Urinary bladder (tissue), 4 donors: Measurements from ENCODE around the gene NDUFA8. TPM values are rescaled to one million over a fixed set of nuclear protein-coding genes. Genes with fewer than 3 reads are reported as not detected.
A peak's percentile ranks its signal among the peaks of the same experiment; 100 is the strongest.

Source experiments
- DNase-seq: peaks from one replicate; pipeline ENCODE4 v3.0.0-alpha.2; 2015; ENCODE audit errors: extremely low spot score
- H3K27ac ChIP-seq: one replicate; pipeline ENCODE4 v1.5.1; 2013; ENCODE audit warnings: low read depth, mild to moderate bottlenecking, moderate library complexity
- H3K36me3 ChIP-seq: one replicate; pipeline ENCODE4 v1.6.1; 2013; ENCODE audit warnings: mild to moderate bottlenecking, moderate library complexity; ENCODE audit not compliant: insufficient read depth
- H3K4me1 ChIP-seq: one replicate; pipeline ENCODE4 v1.6.1; 2013; ENCODE audit warnings: mild to moderate bottlenecking, moderate library complexity; ENCODE audit not compliant: insufficient read depth
- H3K4me3 ChIP-seq: one replicate; pipeline ENCODE4 v1.5.1; 2013; ENCODE audit warnings: low read depth, low read length
- WGBS: extraction: QIAGEN DNeasy Blood & Tissue Kit; methylation state at CpG from one replicate; pipeline ENCODE4 v1.1.7; 2013; 5-methylcytosine and 5-hydroxymethylcytosine counted together
- polyA plus RNA-seq: library from polyadenylated mRNA; stranded (reverse); fragments of 200-250 nt; gene quantifications from one replicate; pipeline ENCODE4 v1.2.3, GENCODE V29; 2013
- total RNA-seq: library from RNA; depleted of rRNA; stranded (reverse); fragments of >200 nt; gene quantifications from one replicate; pipeline ENCODE4 v1.2.3, GENCODE V29; 2014
- donor health status: healthy with polysubstance abuse.
- donor health status: healthy.

Gene NDUFA8
- total RNA-seq (24.7 TPM), polyA plus RNA-seq (107 TPM)

DNA sequence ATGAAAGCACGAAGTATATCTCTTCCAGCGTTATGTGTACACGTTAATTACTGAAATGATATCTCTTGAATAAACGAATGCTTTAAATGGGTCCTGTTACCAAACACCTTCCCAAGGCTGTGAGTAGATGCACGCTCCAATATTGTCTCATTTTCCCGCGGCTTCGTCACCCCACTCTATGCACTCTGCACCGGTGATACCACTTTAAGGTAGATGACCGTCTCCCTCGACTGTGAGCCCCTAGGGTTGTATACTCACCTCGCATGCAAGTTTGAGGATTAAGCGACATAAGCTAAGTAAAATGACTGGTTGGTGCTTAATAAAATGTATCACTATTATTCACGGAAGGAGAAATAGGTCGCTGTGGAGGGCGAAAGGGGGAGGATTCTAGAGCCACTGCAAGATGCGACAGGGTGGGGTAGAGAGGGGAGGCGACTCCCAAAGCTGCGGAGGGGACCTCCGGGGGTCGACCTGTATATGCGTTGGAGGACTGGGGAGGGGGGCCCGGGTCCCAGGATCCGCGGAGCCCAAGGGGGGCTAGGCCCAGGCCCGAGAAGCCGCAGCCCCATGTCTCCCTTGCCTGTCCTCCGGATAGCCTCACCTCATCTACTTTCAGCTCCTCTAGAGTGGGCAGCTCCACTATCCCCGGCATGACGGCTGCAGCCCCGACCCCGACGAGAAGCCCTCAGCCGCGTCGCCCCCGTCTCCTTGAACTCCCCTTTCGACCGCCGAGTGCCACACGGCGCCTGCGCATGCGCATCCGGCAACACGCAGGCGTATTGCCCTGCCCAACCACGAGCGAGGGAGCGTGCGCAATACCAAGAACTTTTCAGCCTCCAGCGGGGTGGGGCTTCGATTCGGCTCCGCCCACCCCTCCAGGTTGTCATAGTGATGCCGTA lies at the start of gene NDUFA8, which contains the start of gene MORN5:
Gene NDUFA8 (minus strand): TSS at position 754 of the 899 bp plus-strand sequence. CDS start 102 bp downstream, at position 652.
Gene MORN5 (plus strand): TSS at position 883 of the 899 bp plus-strand sequence. CDS start 65 bp downstream, outside the sequence.
- no peak within 1 kb of the TSS for H3K27ac ChIP-seq
- no peaks in the 10 kb centered on the region for H3K36me3 ChIP-seq
- peak; percentile 92 for DNase-seq
- H3K4me3 ChIP-seq: peak within 1 kb of the TSS; percentile 67
- under 1% methylated on average over 56 of the region's 56 CpGs for WGBS
- peaks cover 2% of the 10 kb centered on the region for H3K4me1 ChIP-seq

DNA sequence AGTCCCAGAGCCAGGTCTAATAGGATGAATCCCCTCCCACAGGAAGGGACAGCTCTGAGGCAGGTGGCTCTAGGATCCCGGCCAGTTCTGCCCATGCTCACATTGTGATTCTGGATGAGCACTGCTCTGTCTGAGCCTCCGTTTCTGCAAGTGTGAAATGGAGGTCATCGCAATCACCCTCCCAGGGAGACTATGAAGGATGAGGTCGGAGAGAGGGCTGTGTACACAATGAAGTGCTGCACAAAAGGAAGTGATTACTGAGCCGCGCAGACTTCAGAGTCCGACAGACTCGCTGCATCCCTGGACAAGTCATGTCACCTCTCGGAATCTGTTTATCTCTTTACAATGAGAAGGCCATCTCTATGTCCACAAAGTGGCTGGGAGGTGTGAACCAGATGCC lies 47.5 kb upstream of the NDUFA8 start:
- no peak for DNase-seq
- Histone ChIP-seq H3K4me3 (no peak overlapping the region), H3K4me1 (no peaks in the 10 kb centered on the region), H3K27ac (no peak overlapping the region), H3K36me3 (no peaks in the 10 kb centered on the region)
- 62% methylated on average over 9 of the region's 9 CpGs for WGBS

DNA sequence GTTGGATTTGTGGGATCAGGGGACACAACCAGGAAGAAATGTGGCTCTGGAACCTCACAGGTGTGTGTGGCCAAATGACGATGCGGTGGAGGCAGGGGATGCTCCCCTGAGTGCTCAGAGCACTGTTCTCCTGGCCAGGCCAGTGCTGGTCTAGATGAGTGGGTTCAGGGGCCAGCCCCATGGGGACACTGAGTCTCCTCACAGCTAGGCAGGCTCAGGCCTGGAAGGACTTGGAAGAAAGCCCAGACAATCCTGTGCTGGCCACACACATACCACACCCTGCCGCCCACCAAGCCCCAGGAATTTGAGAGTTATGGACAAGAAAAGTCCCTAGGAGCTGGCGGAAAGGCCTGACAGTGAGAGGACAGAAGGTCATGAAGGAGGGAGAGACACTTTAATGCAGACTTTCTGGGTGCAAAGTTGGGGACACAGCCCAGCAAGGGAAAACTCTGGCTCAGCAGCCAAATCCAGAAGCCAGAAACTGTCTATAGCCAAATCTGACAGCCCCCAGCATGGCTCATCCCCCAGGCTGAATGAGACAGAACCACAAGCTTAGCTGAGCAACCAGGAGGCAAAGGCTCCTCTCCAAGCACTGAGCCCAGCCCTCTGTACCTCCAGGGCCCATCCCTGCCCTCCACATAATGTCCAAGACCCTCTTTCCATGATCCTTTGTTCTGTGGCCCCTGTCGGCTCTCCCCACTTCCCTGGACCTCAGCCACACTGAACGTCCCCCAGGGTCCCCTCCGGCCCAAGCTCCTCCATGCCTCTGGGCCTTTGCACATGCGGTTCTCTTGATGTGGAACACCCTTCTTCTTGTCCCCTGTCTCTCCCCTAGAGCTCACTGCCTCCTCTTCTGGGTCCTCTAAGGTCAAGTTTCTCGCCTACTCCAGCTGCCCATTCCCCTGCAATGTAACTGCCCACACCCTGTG lies 46.8 kb upstream of the NDUFA8 start:
- Histone ChIP-seq H3K4me1 (no peaks in the 10 kb centered on the region), H3K4me3 (no peak overlapping the region), H3K27ac (no peak overlapping the region), H3K36me3 (no peaks in the 10 kb centered on the region)
- WGBS: 81% methylated on average over 9 of the region's 9 CpGs
- no peak for DNase-seq

DNA sequence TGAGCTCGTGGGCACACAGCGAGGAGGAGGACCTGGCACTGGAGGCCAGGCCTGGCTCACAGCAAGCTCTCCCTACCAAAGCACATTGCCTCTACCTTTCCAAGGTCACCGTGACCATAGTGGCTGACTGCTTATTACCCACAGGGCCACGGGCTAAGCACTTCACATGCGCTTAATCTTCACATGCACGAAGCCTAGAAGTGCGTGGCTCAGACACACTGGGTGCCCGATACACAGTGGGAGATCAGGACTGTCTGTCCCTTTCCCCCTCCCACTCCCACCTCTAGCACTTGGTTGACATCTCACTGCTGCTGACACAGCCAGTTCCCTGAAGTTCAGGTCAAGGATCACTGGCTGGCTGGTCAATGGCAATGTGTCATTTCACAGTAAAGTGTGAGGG lies 45.6 kb upstream of the NDUFA8 start:
- no peak for DNase-seq
- H3K27ac ChIP-seq: no peak overlapping the region
- WGBS: 91% methylated on average over 8 of the region's 8 CpGs
- no peak overlapping the region for H3K4me3 ChIP-seq
- no peaks in the 10 kb centered on the region for H3K4me1 ChIP-seq
- H3K36me3 ChIP-seq: no peaks in the 10 kb centered on the region

DNA sequence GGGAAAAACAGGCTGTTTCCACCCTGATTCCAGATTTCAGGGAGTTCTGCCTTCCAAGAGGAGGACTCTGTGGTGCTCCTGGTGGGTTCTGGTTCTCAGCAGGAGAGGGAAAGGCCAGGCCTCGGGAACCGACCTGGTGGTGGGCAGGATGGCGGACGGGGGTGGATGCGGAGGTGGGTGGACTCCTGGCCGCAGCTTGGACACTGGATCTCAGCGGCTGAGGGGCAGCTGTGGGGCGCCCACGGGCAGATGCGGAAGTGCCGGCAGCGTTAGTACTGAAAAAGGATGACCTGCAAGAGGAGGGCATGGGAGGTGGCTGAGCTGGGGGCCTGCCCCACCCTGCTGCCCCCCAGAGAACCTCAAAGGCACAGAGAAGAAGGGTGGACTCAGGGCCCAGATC lies 44.9 kb upstream of the NDUFA8 start:
- Histone ChIP-seq H3K36me3 (no peaks in the 10 kb centered on the region), H3K4me1 (no peaks in the 10 kb centered on the region), H3K4me3 (no peak overlapping the region), H3K27ac (no peak overlapping the region)
- DNase-seq: no peak
- 87% methylated on average over 12 of the region's 12 CpGs for WGBS

DNA sequence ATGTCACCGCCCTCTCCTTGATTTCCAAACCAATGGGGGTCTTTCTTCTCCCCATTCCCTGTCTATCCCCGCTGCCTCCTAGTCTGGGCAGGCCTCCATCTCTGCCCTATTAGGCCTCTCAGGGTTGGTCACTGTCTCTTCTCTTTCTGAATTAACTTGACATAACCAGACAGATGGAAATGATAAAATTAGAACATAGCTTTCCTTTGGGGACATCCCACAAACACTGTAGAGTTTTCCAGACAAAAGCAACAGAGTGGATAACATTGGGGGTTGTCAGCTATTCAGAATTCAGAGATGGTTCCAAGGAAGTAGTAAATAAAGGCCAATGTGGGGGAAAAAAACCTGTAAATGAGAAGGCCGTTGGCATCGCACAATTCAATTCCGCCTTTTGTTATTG lies 44.5 kb upstream of the NDUFA8 start:
- Histone ChIP-seq H3K27ac (no peak overlapping the region), H3K4me3 (no peak overlapping the region), H3K36me3 (no peaks in the 10 kb centered on the region), H3K4me1 (no peaks in the 10 kb centered on the region)
- DNase-seq: no peak
- 91% methylated on average over 5 of the region's 5 CpGs for WGBS

DNA sequence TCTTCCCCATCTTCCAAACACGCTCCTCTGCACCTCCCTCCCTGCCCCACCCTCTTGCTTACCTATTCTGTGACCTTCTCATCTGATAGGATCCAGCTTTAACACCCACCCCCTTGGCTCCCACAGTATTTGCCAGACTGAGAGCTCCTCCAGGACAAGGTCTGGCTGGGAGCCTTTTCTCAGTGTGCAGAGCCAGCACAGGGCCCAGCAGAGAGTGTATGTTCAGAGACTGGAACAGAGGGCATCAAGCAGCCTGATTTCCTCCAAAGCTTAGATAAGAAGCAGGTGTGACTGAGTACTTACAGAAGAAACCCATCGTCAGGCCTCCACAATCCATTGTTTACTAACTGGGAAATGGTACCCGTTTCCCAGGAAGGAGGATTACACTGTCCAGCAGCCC lies 42.5 kb upstream of the NDUFA8 start:
- no peak for DNase-seq
- Histone ChIP-seq H3K27ac (no peak overlapping the region), H3K36me3 (no peaks in the 10 kb centered on the region), H3K4me3 (no peak overlapping the region), H3K4me1 (no peaks in the 10 kb centered on the region)
- WGBS: 46% methylated on average over 3 of the region's 3 CpGs

DNA sequence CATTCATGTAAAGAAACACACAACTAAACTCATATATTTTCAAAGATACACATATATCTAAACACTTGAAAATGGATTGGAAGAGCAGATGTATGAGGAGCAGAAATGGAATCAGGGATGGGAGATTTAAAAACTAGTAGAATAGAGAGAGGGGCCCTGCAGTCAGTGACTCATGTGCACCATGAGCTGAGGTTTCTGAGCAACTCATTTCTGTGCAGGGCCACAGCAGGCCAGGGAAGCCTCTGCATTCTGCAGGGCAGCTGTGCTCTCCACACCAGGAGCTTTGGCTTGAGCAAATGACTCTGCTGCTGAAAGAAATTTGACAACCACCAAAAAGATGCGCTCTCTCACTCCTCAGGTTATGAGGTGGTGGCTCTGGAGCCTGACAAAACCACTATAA lies 42.1 kb upstream of the NDUFA8 start:
- H3K4me1 ChIP-seq: no peaks in the 10 kb centered on the region
- H3K4me3 ChIP-seq: no peak overlapping the region
- WGBS: 86% methylated on average over 1 of the region's 1 CpG
- H3K27ac ChIP-seq: no peak overlapping the region
- no peaks in the 10 kb centered on the region for H3K36me3 ChIP-seq
- DNase-seq: no peak

DNA sequence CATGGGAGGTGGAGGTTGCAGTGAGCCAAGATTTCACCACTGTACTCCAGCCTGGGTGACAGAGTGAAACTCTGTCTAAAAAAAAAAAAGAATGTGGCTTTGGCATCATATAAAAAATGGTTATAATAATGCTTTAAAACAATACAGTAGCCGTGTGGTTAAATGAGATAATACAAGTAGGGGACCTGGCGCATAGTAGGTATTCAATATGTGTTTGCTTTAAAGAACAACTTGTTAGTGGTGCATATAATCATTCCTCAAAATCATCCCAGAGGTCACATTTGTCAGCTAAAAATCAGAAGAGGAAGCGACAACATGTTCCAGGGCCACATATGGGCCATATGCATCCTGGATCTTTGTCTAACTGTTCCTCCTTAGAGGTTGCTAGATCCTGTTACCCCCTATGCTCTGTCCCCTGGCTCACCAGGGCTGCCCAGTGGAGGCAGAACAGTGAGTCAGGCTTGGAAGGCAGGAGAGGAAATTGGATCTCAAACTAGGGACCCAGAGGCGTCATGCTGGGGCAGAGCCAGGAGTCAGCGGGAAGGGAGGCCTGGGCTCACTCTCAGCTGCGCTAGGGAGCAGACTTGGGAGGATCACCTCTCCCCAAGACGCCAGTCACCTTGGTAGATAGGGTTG lies 41.5 kb upstream of the NDUFA8 start:
- Histone ChIP-seq H3K27ac (no peak overlapping the region), H3K4me1 (no peaks in the 10 kb centered on the region), H3K4me3 (no peak overlapping the region), H3K36me3 (no peaks in the 10 kb centered on the region)
- WGBS: 81% methylated on average over 7 of the region's 7 CpGs
- DNase-seq: no peak

DNA sequence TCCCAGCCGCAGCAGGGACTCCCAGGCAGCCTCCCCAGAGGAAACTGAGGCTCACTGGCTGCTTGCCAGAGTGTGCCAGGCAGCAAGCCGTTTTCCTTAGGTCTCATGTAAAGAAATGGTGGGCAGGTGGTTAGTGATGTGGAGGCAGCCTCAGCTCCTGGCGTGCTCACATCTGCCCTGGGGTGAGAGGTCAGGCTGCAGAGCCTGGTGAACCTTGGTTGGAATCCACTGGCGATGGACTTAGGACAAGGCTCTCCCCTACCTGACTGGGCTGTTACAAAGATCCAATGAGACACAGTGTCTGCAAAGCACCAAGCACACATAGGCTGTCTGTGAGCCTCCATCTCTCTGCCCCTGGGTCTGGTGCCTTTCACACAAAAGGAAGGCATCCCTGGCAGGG lies 38.3 kb upstream of the NDUFA8 start:
- Histone ChIP-seq H3K27ac (no peak overlapping the region), H3K4me1 (no peaks in the 10 kb centered on the region), H3K4me3 (no peak overlapping the region), H3K36me3 (no peaks in the 10 kb centered on the region)
- DNase-seq: no peak
- 76% methylated on average over 4 of the region's 4 CpGs for WGBS

DNA sequence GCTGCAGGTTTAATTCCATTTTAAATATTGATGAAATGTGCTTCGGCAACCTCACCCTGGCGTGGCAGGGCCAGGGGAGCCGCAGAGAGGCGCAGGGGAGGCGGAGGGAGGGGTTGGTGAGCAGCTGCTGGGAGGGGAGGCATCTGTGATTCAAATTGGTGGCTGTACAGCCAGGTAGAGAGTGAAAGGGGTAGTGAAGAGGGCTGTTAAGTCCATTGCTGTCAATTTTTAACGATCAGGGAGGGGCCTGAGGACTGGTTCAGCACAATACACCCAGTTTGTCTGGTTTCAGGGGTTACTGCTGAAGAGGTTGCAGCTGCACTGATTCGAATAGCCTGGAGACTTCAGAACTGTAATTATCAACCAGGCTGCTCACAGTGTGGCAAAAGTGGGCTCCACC lies 37.8 kb upstream of the NDUFA8 start:
- 50% methylated on average over 7 of the region's 7 CpGs for WGBS
- no peak overlapping the region for H3K4me3 ChIP-seq
- no peak for DNase-seq
- no peak overlapping the region for H3K27ac ChIP-seq
- H3K36me3 ChIP-seq: no peaks in the 10 kb centered on the region
- no peaks in the 10 kb centered on the region for H3K4me1 ChIP-seq

DNA sequence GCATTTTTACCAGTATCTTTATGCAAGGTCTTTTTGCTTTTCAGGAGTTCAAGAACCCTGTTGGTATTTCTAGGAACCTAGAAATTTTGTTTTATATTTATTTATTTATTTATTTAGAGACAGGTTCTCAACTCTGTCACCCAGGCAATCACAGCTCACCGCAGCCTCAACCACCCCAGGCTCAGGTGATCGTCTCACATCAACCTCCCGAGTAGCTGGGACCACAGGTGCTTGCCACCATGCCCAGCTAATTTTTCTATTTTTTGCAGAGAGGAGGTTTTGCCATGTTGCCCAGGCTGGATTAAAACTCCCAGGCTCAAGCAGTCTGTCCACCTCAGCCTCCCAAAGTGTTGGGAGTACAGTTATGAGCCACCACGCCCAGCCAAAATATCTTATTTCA lies 36.3 kb upstream of the NDUFA8 start:
- H3K27ac ChIP-seq: no peak overlapping the region
- DNase-seq: no peak
- no peaks in the 10 kb centered on the region for H3K36me3 ChIP-seq
- 87% methylated on average over 4 of the region's 4 CpGs for WGBS
- H3K4me1 ChIP-seq: no peaks in the 10 kb centered on the region
- no peak overlapping the region for H3K4me3 ChIP-seq

DNA sequence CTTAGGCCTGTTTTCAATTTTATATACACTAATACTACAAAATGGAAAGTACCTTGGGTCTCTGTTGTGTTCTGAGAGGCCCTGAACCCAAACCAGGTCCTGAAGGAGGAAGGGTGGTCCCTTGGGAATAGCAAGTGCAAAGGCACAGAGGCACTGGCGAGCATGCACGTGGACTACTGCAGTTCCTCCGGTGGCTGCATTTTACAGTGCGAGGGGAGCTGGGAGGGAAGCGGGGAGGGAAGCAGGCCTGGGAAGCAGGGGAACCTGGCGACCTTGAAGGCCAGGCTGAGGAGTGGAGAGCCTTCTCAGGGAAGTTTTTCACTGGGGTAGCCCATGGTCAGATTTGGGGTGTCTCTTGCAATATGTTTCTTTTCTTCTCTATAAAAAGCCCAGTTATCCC lies 34.1 kb upstream of the NDUFA8 start:
- Histone ChIP-seq H3K4me1 (no peaks in the 10 kb centered on the region), H3K4me3 (no peak overlapping the region), H3K36me3 (no peaks in the 10 kb centered on the region), H3K27ac (no peak overlapping the region)
- no peak for DNase-seq
- 74% methylated on average over 6 of the region's 6 CpGs for WGBS
